Activated CD8-positive, alpha-beta memory T cell treated with anti-CD3 and anti-CD28 coated beads for 24 hours (primary cell): ENCODE data around the gene IVNS1ABP.
"Not testable (repeated sequence)": the region's sequence is repeated elsewhere in the genome, so short reads cannot be mapped to it uniquely, and the experiment has no call there.

Experiments
- DNase-seq: peaks from one replicate; pipeline ENCODE4 v3.0.0-alpha.2; 2020

Gene IVNS1ABP

DNA sequence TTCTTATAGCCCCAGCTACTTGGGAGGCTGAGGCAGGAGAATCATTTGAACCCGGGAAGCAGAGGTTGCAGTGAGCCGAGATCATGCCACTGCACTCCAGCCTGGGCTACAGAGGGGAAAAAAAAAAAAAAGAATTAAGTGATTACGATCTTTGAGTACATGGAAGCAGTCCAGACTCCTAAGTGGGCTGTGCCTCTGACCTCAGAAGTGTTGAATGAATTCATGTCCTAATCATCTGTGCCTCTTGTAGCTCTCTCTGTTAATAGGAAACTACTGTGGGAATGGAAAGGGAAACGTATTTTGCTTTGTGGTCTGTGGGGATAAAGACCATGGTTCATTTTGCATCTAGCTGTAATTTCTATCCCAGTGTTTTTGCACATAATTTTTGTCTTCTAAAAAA is 8.4 kb upstream of the IVNS1ABP start:
- DNase-seq, result no peak

GRCh38 chr1:185324118-185324517 is 7.1 kb upstream of the IVNS1ABP start:
- DNase-seq, result no peak

GRCh38 chr1:185322636-185323035 is 5.6 kb upstream of the IVNS1ABP start:
- no peak for DNase-seq

DNA sequence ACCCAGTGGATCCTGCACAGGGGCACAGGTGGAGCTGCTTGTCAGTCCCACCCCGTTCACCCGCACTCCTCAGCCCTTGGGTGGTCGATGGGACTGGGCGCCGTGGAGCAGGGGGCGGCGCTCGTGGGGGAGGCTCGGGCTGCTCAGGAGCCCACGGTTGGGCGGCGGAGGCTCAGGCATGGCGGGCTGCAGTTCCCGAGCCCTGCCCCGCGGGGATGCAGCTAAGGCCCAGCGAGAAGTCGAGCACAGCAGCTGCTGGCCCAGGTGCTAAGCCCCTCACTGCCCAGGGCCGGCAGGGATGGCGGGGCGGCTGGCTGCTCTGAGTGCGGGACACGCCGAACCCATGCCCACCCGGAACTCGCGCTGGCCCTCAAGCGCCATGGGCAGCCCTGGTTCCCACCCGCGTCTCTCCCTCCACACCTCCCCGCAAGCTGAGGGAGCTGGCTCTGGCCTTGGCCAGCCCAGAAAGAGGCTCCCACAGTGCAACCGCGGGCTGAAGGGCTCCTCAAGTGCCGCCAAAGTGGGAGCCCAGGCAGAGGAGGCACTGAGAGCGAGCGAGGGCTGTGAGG is 4.7 kb upstream of the IVNS1ABP start:
- not testable (repeated sequence) for DNase-seq

DNA sequence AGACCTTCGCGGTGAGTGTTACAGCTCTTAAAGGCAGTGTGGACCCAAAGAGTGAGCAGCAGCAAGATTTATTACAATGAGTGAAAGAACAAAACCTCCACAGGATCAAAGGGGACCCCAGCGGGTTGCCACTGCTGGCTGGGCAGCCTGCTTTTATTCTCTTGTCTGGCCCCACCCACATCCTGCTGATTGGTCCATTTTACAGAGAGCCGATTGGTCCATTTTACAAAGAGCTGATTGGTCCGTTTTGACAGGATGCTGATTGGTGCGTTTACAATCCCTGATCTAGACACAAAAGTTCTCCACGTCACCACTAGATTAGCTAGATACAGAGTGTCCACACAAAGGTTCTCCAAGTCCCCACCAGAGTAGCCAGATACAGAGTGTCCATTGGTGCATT is 4.1 kb upstream of the IVNS1ABP start:
- DNase-seq, result not testable (repeated sequence)

DNA sequence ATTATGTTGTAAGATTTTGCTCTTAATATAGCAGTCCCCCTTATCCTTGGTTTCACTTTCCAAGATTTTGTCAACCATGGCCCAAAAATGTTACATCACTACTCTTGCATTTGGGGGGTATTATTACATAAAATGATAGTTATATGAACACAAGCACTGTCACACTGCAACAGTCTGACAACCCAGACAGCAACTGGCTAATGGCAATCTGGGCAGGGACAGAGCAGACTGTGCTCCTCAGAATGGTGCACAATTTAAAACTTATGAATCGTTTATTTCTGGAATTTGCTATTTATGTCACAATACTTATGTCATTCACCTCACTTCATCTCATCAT is 2.1 kb upstream of the IVNS1ABP start:
- no peak for DNase-seq

- no peak for DNase-seq
Measured at GRCh38 chr1:185318431-185319138, 1.5 kb upstream of the IVNS1ABP start.

- no peak for DNase-seq
Measured at GRCh38 chr1:185317886-185318310, 855 bp upstream of the IVNS1ABP start.

DNA sequence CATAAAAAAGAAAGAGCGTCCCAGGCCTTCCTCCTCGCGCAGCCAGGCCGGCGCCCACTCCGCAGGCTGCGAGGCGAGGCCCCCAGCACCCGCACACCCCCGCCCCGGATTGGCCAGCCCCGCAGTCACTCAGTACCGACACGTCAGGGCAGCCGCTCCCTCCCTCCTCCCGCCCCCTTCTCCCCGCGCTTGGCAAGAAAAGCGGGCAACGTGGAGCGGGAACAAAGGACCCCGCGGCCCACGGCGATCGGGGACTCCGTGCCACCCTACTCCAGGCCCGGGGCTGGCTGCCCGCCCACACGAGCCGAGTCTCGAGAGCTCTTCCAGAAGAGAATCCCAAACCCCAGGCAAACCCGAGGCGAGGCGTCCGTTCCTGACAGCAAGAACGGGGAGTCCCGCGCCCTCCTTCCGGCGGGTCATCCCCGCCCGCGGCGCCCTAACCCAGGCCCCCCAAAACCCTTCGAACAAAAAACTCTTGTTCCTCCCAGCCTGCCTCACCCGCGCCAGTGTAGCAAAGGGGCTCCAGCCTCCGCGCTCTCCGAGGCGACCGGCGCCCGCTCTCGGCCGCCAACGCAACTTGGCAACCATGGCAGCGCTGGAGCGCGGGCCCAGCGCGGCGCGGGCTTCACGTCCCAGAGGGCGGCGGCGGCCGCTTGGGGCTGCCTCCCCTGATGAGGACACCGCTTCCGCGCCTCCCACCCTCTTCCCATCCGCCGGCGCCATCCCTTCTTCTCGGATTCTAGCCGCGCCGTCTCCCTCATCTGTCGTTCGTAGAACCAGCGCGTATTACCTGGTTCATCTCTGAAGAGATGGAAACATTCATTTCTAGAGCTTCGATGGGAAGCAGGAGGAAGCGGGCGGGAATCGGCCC is 645 bp downstream of the IVNS1ABP start:
- peak; percentile 97 for DNase-seq

GRCh38 chr1:185315445-185316071 is 1.5 kb downstream of the IVNS1ABP start:
- no peak for DNase-seq

GRCh38 chr1:185314411-185314810 is 2.6 kb downstream of the IVNS1ABP start:
- no peak for DNase-seq

GRCh38 chr1:185312361-185313138 is 4.5 kb downstream of the IVNS1ABP start:
- DNase-seq, result no peak

DNA sequence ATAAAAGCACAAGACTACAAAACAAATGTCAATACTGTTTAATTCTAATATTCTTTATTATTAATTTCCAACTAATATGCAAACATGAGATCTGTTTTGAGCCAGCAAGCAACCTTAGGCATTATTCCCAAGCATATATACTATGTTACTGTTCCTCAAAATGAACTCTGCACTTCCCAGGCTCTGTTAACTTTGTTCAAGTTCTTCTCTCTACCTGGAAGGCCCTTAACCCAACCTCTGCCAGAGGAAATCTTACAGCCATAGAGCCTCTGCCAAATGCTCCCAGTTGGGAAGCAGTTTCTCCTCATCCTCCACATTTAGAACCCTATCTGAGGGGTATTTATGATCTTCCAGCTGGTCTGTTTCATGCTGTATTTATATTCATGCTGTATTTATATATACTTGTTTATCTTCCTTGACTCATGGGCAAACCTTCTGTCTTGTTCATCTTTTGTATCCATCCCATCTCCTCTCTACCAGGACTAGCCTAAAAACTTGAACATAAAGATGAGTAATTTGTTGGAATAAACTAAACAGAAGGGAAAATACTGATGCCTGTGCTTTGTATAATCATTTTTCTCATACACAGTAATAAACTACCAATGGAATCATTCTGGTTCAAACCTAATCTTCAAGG is 5.3 kb downstream of the IVNS1ABP start:
- DNase-seq, result no peak

DNA sequence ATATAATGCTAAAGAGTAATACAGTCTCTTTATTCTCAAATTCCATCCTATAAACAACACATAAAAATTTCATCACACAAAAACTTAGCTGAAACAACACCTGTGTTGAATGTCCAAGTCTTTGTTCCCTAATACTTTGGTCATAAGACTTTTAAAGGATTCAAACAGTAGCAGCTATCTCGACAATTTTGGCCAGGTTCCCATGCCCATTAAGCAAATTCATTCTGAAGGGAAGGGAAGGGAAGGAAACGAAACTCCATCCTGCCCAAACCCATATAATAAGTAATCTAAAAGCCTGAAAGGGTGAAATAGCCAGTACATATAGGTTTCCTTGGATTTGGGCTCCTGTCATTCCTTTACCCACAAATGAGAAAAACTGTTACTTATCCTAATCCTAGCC is 7.5 kb downstream of the IVNS1ABP start:
- no peak for DNase-seq

GRCh38 chr1:185308126-185308525 is 8.9 kb downstream of the IVNS1ABP start:
- DNase-seq, result no peak

DNA sequence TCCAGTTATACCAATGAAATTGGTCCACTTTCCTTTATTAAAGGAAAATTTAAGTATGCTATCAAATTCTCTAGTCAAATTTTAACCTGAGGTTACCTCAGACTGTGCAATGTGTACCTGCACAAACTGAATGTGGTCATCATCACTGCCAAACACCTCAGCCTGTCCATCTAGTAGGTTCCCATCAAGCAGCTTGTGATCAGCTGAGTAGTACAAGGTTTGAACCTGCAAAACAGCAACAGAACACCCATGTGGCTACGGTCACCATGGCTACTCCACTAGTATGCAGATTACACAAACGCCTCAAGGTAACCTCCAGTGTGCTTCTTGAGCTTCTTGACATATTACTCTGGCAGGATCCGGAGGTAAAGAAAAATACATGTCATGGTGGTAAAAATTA is 11.6 kb downstream of the IVNS1ABP start:
- no peak for DNase-seq

- DNase-seq, result no peak
Measured at GRCh38 chr1:185300152-185300551, 16.9 kb downstream of the IVNS1ABP start.

GRCh38 chr1:185297982-185298381 is 19.1 kb downstream of the IVNS1ABP start:
- DNase-seq, result no peak

- DNase-seq, result no peak
Measured at GRCh38 chr1:185295091-185295490, 22.0 kb downstream of the IVNS1ABP start.

DNA sequence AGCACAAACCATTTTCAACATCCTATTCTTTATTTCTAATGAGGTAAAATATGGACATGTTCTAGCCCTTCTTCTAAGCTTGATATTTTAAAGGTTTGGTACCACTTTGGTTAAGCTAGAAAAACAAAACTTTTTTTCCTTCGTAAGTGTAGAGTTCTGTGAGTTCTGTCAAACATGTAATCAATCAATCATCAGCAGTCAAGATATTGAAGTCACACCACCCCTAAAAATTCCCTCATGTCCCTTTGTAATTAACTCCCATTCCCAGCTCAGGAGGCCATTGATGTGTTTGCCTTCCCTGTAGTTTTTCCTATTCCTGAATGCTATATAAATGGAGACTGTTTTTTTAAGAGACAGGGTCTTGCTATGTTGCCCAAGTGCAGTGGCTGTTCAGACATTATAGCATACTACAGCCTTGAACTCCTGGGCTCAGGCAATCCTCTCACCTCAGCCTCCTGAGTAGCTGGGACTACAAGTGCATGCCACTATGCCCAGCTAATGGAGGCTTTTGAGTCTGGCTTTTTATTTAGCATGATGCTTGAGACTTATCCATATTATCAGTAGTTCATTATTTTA is 23.0 kb downstream of the IVNS1ABP start:
- no peak for DNase-seq

GRCh38 chr1:185292237-185292636 is 24.8 kb downstream of the IVNS1ABP start:
- no peak for DNase-seq

- no peak for DNase-seq
Measured at GRCh38 chr1:185291652-185292051, 25.4 kb downstream of the IVNS1ABP start.
